ENCODE results near the gene IRF4.
"Not testable (repeated sequence)": the region's sequence is repeated elsewhere in the genome, so short reads cannot be mapped to it uniquely, and the experiment has no call there.

Gene IRF4

GRCh38 chr6:423055-423798 lies 31.7 kb downstream of the IRF4 start:
- no peak for DNase-seq

- no peak for DNase-seq
These were observed 32.3 kb downstream of the IRF4 start for GRCh38 chr6:423799-424345.

- no peak for DNase-seq
These were observed 33.3 kb downstream of the IRF4 start for GRCh38 chr6:424741-425417.

- DNase-seq: not testable (repeated sequence)
These were observed 33.9 kb downstream of the IRF4 start for GRCh38 chr6:425418-425788.

- DNase-seq: not testable (repeated sequence)
These were observed 34.7 kb downstream of the IRF4 start for GRCh38 chr6:426198-426738.

GRCh38 chr6:428047-428603 lies 36.6 kb downstream of the IRF4 start:
- no peak for DNase-seq

GRCh38 chr6:429515-430121 lies 38.1 kb downstream of the IRF4 start:
- DNase-seq: no peak

GRCh38 chr6:431504-431903 lies 40.0 kb downstream of the IRF4 start:
- DNase-seq: no peak

- DNase-seq: no peak
These were observed 40.4 kb downstream of the IRF4 start for GRCh38 chr6:431986-432385.

GRCh38 chr6:434051-434705 lies 42.6 kb downstream of the IRF4 start:
- DNase-seq: no peak

- DNase-seq: no peak
These were observed 44.1 kb downstream of the IRF4 start for GRCh38 chr6:435441-436307.

GRCh38 chr6:436308-437036 lies 44.9 kb downstream of the IRF4 start:
- no peak for DNase-seq

GRCh38 chr6:437037-437392 lies 45.5 kb downstream of the IRF4 start:
- DNase-seq: no peak

- no peak for DNase-seq
These were observed 47.1 kb downstream of the IRF4 start for GRCh38 chr6:438634-439170.

- DNase-seq: no peak
These were observed 48.2 kb downstream of the IRF4 start for GRCh38 chr6:439641-440167.

- DNase-seq: no peak
These were observed 49.8 kb downstream of the IRF4 start for GRCh38 chr6:441126-441920.

GRCh38 chr6:443621-444159 lies 52.1 kb downstream of the IRF4 start:
- DNase-seq: no peak

- no peak for DNase-seq
These were observed 53.2 kb downstream of the IRF4 start for GRCh38 chr6:444653-445275.

Data from suppressor macrophage treated with lipopolysaccharide for 4 hours (primary cell).